DOHH2 (cell line): ENCODE results near the gene EIF4E2.

Source experiments
- CTCF ChIP-seq: fragments of 200-600 bp; sonication (generic); IDR thresholded peaks from one replicate; pipeline ENCODE4 v1.5.1; 2014; ENCODE audit warnings: antibody characterized with exemption, mild to moderate bottlenecking, low read depth, low read length; ENCODE audit not compliant: poor library complexity, severe bottlenecking
- EZH2phosphoT487 ChIP-seq: fragments of 200-600 bp; sonication (generic); IDR thresholded peaks from 2 replicates; pipeline ENCODE4 v1.6.1; 2017; ENCODE audit warnings: borderline replicate concordance, mild to moderate bottlenecking, antibody characterized with exemption, low read length, moderate library complexity, mixed read lengths

GRCh38 chr2:232525791-232526371 is 24.6 kb upstream of the EIF4E2 start, which contains the start of gene CHRND:
- TF ChIP-seq CTCF (no peak), EZH2phosphoT487 (no peak)
